ACHN (cell line): ENCODE data around the gene MLN.

Experiments
- DNase-seq: peaks from one replicate; pipeline ENCODE4 v3.0.0-alpha.2; 2015
- in situ Hi-C: cut with HindIII; loops from 2 replicates; pipeline ENCODE4 v1.10.0; 2017; ENCODE audit warnings: low sequenced_read_pairs, low pct_ligation_motif_present, low pct_unique_long_range_greater_than_20kb

The MLN gene

GRCh38 chr6:33803571-33804053 is at the start of gene MLN:
MLN (minus strand) TSS chr6:33804003; CDS start chr6:33801163, 2,840 bp downstream.
- in situ Hi-C loops = no loop called here

GRCh38 chr6:33853026-33853425 is 49.2 kb upstream of the MLN start:
- in situ Hi-C loops = no loop called here
- no peak for DNase-seq

More at GRCh38 chr6:33803571-33804053, at the start of gene MLN:
- no peak for DNase-seq

- in situ Hi-C loops = no loop called here
- peak; percentile 43 for DNase-seq
Observed at GRCh38 chr6:33851959-33852358, 48.2 kb upstream of the MLN start.

- no peak for DNase-seq
- in situ Hi-C loops = no loop called here
Observed at GRCh38 chr6:33850869-33851541, 47.2 kb upstream of the MLN start.

GRCh38 chr6:33850296-33850695 is 46.5 kb upstream of the MLN start:
- in situ Hi-C loops = no loop called here
- no peak for DNase-seq

GRCh38 chr6:33849500-33850075 is 45.8 kb upstream of the MLN start:
- no peak for DNase-seq
- in situ Hi-C loops = no loop called here

GRCh38 chr6:33848484-33848883 is 44.7 kb upstream of the MLN start:
- in situ Hi-C loops = no loop called here
- no peak for DNase-seq

GRCh38 chr6:33847867-33848266 is 44.1 kb upstream of the MLN start:
- DNase-seq = no peak

GRCh38 chr6:33847078-33847477 is 43.3 kb upstream of the MLN start:
- in situ Hi-C loops = no loop called here
- DNase-seq = no peak

More at GRCh38 chr6:33847867-33848266, 44.1 kb upstream of the MLN start:
- in situ Hi-C loops = no loop called here

DNA sequence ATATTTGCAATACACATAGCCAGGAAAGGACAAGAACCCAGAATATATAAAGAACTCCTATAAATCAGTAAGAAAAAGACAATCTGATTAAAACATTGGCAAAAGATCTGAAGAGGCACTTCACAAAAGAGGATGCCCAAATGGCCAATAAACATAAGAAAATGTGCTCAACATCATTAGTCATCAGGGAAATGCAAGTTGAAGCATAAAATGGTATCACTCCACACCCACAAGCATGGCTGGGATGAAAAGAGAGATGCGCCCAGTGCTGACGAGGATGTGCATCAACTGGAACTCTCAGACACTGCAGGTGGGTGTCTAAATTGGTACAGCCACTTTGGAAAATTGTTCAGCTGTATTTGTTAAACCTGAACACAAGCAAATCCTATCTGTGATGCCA is 42.4 kb upstream of the MLN start:
- in situ Hi-C loops = no loop called here
- no peak for DNase-seq

DNA sequence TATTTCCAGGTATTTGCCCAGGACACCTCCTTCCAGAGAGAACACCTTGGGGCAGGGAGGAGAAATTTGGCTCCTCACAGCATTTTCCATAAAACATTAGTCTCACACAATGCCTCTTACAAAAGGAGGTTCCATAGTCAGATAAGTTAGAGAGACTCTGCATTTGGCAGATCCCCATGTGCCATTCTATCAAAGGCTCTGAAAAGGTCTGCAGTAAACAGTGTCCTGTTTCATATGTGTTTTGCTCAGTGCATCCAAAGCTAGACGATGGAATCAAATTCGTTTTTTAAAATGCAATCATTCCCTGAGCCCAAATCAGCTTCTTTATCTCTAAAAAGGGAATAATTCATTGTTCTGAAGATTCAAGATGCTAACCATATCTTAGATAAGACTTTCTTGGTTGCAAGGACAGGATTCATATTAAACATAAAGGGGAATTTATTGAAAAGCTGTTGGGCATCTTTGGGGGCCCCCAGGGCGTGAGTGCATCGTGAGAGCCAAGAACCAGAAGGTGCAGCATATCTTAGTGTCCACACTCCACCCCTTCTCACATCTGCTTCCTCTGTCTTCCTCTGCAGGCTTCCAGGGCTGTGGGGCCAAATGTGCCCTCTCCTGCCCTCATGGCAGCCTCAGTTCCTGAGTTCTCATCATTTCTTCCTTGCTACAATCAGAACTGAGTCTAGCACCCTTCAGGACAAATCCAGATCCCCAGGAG is 41.4 kb upstream of the MLN start:
- in situ Hi-C loops = no loop called here
- no peak for DNase-seq

- DNase-seq = no peak
- in situ Hi-C loops = no loop called here
Observed at GRCh38 chr6:33843131-33844121, 39.6 kb upstream of the MLN start.

- in situ Hi-C loops = no loop called here
- no peak for DNase-seq
Observed at GRCh38 chr6:33841868-33842267, 38.1 kb upstream of the MLN start.

DNA sequence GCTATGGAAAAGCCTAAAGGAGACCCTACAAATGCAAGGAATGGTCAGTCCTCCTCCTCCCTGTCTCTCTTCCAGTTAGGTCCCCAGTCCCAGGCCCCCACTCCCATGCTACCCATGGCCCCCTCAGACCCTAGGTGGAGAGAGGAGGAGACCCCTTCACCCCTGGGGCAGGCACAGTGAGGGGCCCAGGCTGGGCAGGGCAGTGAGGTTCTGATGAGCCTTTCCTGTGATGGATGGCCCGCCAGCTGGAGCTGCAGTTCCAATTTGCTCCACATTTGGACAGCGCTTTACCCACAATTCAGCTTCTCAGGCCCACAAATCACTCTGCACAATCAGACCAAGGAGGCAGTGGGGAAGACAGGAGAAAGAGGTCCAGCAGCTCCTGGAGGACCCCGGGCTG is 37.3 kb upstream of the MLN start:
- in situ Hi-C loops = no loop called here
- no peak for DNase-seq

- in situ Hi-C loops = no loop called here
- DNase-seq = peak; percentile 84
Observed at GRCh38 chr6:33840048-33840926, 36.5 kb upstream of the MLN start.

GRCh38 chr6:33839399-33840047 is 35.7 kb upstream of the MLN start:
- no peak for DNase-seq
- in situ Hi-C loops = no loop called here

DNA sequence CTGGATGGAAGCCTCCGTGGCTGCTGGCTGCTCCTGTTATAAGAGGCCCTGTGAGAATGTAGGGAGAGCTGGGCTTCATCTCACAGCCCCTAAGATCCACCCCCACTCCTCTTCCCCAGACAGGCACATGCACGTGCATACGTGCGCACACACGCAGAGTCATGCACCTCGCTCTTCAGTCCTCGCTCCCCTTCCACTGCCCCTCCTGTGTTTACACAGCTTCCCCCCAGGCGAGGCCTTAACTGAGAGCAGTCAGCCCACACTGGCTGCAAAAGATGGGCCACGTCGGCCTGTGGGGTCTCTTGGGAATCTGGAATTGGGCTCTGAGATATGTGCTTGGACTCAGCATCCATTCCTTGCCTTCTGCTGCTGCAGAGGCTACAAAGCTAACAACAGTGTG is 35.2 kb upstream of the MLN start:
- DNase-seq = no peak
- in situ Hi-C loops = no loop called here
